Measurements from ENCODE around the gene SNX33.
"Not testable (repeated sequence)": the region's sequence is repeated elsewhere in the genome, so short reads cannot be mapped to it uniquely, and the experiment has no call there.

The SNX33 gene

GRCh38 chr15:75685195-75685594 is 37.5 kb downstream of the SNX33 start:
- H3K9me3 ChIP-seq (ENCODE audit: control insufficient read depth, low read length) = no peaks in the 10 kb centered on the region
- H3K27ac ChIP-seq (ENCODE audit: insufficient read depth, low read length, poor library complexity, severe bottlenecking) = no peak overlapping the region
- DNase-seq = no peak
- H3K4me1 ChIP-seq (ENCODE audit: control insufficient read depth, insufficient read depth, low read length, poor library complexity, severe bottlenecking) = no peaks in the 10 kb centered on the region
- no peak overlapping the region for H3K4me3 ChIP-seq (ENCODE audit: insufficient read depth, low read depth, low read length, poor library complexity, severe bottlenecking)
- no peaks in the 10 kb centered on the region for H3K27me3 ChIP-seq (replicated peaks; ENCODE audit: control insufficient read depth, insufficient read depth, low read length, poor library complexity, severe bottlenecking)
- H3K36me3 ChIP-seq (ENCODE audit: control insufficient read depth, insufficient read depth, low read length) = no peaks in the 10 kb centered on the region

- not testable (repeated sequence) for H3K36me3 ChIP-seq (ENCODE audit: control insufficient read depth, insufficient read depth, low read length); H3K27me3 ChIP-seq (replicated peaks; ENCODE audit: control insufficient read depth, insufficient read depth, low read length, poor library complexity, severe bottlenecking); H3K9me3 ChIP-seq (ENCODE audit: control insufficient read depth, low read length); H3K4me1 ChIP-seq (ENCODE audit: control insufficient read depth, insufficient read depth, low read length, poor library complexity, severe bottlenecking); H3K27ac ChIP-seq (ENCODE audit: insufficient read depth, low read length, poor library complexity, severe bottlenecking); H3K4me3 ChIP-seq (ENCODE audit: insufficient read depth, low read depth, low read length, poor library complexity, severe bottlenecking)
- peak; percentile 46 to 58 (median 52) for DNase-seq
Observed at GRCh38 chr15:75686212-75686642, 38.5 kb downstream of the SNX33 start.

GRCh38 chr15:75687486-75688277 is 40.0 kb downstream of the SNX33 start:
- Histone ChIP-seq H3K9me3 (ENCODE audit: control insufficient read depth, low read length) (no peaks in the 10 kb centered on the region), H3K4me3 (ENCODE audit: insufficient read depth, low read depth, low read length, poor library complexity, severe bottlenecking) (no peak overlapping the region), H3K4me1 (ENCODE audit: control insufficient read depth, insufficient read depth, low read length, poor library complexity, severe bottlenecking) (no peaks in the 10 kb centered on the region), H3K27ac (ENCODE audit: insufficient read depth, low read length, poor library complexity, severe bottlenecking) (no peak overlapping the region), H3K27me3 (replicated peaks; ENCODE audit: control insufficient read depth, insufficient read depth, low read length, poor library complexity, severe bottlenecking) (no peaks in the 10 kb centered on the region), H3K36me3 (ENCODE audit: control insufficient read depth, insufficient read depth, low read length) (no peaks in the 10 kb centered on the region)
- DNase-seq = no peak

GRCh38 chr15:75688278-75688557 is 40.5 kb downstream of the SNX33 start:
- no peaks in the 10 kb centered on the region for H3K9me3 ChIP-seq (ENCODE audit: control insufficient read depth, low read length)
- no peaks in the 10 kb centered on the region for H3K27me3 ChIP-seq (replicated peaks; ENCODE audit: control insufficient read depth, insufficient read depth, low read length, poor library complexity, severe bottlenecking)
- no peak overlapping the region for H3K27ac ChIP-seq (ENCODE audit: insufficient read depth, low read length, poor library complexity, severe bottlenecking)
- DNase-seq = no peak
- H3K36me3 ChIP-seq (ENCODE audit: control insufficient read depth, insufficient read depth, low read length) = no peaks in the 10 kb centered on the region
- no peaks in the 10 kb centered on the region for H3K4me1 ChIP-seq (ENCODE audit: control insufficient read depth, insufficient read depth, low read length, poor library complexity, severe bottlenecking)
- no peak overlapping the region for H3K4me3 ChIP-seq (ENCODE audit: insufficient read depth, low read depth, low read length, poor library complexity, severe bottlenecking)

- Histone ChIP-seq H3K27me3 (replicated peaks; ENCODE audit: control insufficient read depth, insufficient read depth, low read length, poor library complexity, severe bottlenecking) (no peaks in the 10 kb centered on the region), H3K27ac (ENCODE audit: insufficient read depth, low read length, poor library complexity, severe bottlenecking) (no peak overlapping the region), H3K4me1 (ENCODE audit: control insufficient read depth, insufficient read depth, low read length, poor library complexity, severe bottlenecking) (no peaks in the 10 kb centered on the region), H3K9me3 (ENCODE audit: control insufficient read depth, low read length) (no peaks in the 10 kb centered on the region), H3K36me3 (ENCODE audit: control insufficient read depth, insufficient read depth, low read length) (no peaks in the 10 kb centered on the region), H3K4me3 (ENCODE audit: insufficient read depth, low read depth, low read length, poor library complexity, severe bottlenecking) (no peak overlapping the region)
- no peak for DNase-seq
Observed at GRCh38 chr15:75688831-75689230, 41.1 kb downstream of the SNX33 start.

- not testable (repeated sequence) for H3K27ac ChIP-seq (ENCODE audit: insufficient read depth, low read length, poor library complexity, severe bottlenecking); H3K4me1 ChIP-seq (ENCODE audit: control insufficient read depth, insufficient read depth, low read length, poor library complexity, severe bottlenecking); H3K36me3 ChIP-seq (ENCODE audit: control insufficient read depth, insufficient read depth, low read length); H3K27me3 ChIP-seq (replicated peaks; ENCODE audit: control insufficient read depth, insufficient read depth, low read length, poor library complexity, severe bottlenecking); H3K9me3 ChIP-seq (ENCODE audit: control insufficient read depth, low read length); DNase-seq; H3K4me3 ChIP-seq (ENCODE audit: insufficient read depth, low read depth, low read length, poor library complexity, severe bottlenecking)
Observed at GRCh38 chr15:75689429-75689828, 41.7 kb downstream of the SNX33 start.

- H3K4me1 ChIP-seq (ENCODE audit: control insufficient read depth, insufficient read depth, low read length, poor library complexity, severe bottlenecking); H3K27ac ChIP-seq (ENCODE audit: insufficient read depth, low read length, poor library complexity, severe bottlenecking); H3K9me3 ChIP-seq (ENCODE audit: control insufficient read depth, low read length); H3K36me3 ChIP-seq (ENCODE audit: control insufficient read depth, insufficient read depth, low read length); H3K27me3 ChIP-seq (replicated peaks; ENCODE audit: control insufficient read depth, insufficient read depth, low read length, poor library complexity, severe bottlenecking); DNase-seq; H3K4me3 ChIP-seq (ENCODE audit: insufficient read depth, low read depth, low read length, poor library complexity, severe bottlenecking): not testable (repeated sequence)
Observed at GRCh38 chr15:75692311-75692710, 44.6 kb downstream of the SNX33 start.

- not testable (repeated sequence) for H3K9me3 ChIP-seq (ENCODE audit: control insufficient read depth, low read length); H3K4me3 ChIP-seq (ENCODE audit: insufficient read depth, low read depth, low read length, poor library complexity, severe bottlenecking); H3K36me3 ChIP-seq (ENCODE audit: control insufficient read depth, insufficient read depth, low read length); DNase-seq; H3K27me3 ChIP-seq (replicated peaks; ENCODE audit: control insufficient read depth, insufficient read depth, low read length, poor library complexity, severe bottlenecking); H3K4me1 ChIP-seq (ENCODE audit: control insufficient read depth, insufficient read depth, low read length, poor library complexity, severe bottlenecking); H3K27ac ChIP-seq (ENCODE audit: insufficient read depth, low read length, poor library complexity, severe bottlenecking)
Observed at GRCh38 chr15:75693028-75693427, 45.3 kb downstream of the SNX33 start.

GRCh38 chr15:75693501-75694240 is 46.0 kb downstream of the SNX33 start:
- Histone ChIP-seq H3K27me3 (replicated peaks; ENCODE audit: control insufficient read depth, insufficient read depth, low read length, poor library complexity, severe bottlenecking) (no peaks in the 10 kb centered on the region), H3K27ac (ENCODE audit: insufficient read depth, low read length, poor library complexity, severe bottlenecking) (no peak overlapping the region), H3K36me3 (ENCODE audit: control insufficient read depth, insufficient read depth, low read length) (no peaks in the 10 kb centered on the region), H3K4me3 (ENCODE audit: insufficient read depth, low read depth, low read length, poor library complexity, severe bottlenecking) (no peak overlapping the region), H3K4me1 (ENCODE audit: control insufficient read depth, insufficient read depth, low read length, poor library complexity, severe bottlenecking) (no peaks in the 10 kb centered on the region), H3K9me3 (ENCODE audit: control insufficient read depth, low read length) (no peaks in the 10 kb centered on the region)
- no peak for DNase-seq
